ENCODE data around the gene DGAT2. TPM values are rescaled to one million over a fixed set of nuclear protein-coding genes. Genes with fewer than 3 reads are reported as not detected.

DGAT2 gene
- total RNA-seq, 2 experiments from 2014 or later, result 0.65 to 0.86 TPM

DNA sequence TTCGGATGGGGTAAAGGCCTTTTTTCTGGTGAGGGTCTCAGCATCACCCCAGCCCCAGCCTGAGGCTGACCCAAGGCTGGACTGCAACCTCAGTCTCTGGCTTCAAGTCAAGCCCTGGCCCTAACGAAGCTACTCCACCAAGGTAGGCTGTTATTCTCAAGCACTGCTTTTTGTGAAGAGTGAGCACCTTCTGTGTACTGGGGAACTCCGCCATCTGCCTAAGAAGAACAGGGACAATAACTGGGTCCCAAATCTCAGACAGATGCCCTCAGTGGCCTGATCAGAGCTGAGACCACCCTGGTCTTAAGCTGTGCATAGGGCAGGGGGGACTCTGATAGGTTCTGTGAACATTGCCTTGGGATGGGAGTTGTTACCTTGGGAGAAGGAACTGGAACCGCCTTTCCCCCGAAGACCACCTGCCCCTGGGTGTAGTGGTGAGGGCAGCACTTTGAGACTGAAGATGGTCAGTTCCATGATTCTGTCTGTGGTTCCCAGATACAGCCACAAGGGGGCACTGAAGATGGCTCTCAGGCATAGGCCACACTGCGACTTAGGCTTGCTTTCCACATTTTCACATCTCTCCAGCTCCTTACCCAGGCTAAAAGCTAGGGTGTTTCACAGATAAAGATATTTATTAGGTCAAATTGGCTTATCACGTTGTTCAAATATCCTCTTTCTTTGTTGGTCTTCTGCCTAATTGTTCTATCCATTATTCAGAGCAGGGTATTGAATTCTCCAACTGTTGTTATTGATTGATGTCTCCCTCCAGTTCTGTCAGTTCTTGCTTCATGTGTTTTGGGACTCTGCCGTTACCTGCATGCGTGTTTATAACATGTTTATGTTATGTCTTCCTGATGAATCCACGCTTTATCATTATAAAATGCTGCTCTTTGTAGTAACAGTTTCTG is 34.6 kb downstream of the DGAT2 start:
- H3K4me3 Mint-ChIP-seq, result no peak overlapping the region
- no peak overlapping the region for H3K27ac Mint-ChIP-seq
- H3K9me3 Mint-ChIP-seq, result no peaks in the 10 kb centered on the region
- peak; percentile 60 for DNase-seq
- H3K4me1 Mint-ChIP-seq, result peaks cover 9% of the 10 kb centered on the region
- H3K27me3 Mint-ChIP-seq, result peaks cover 3% of the 10 kb centered on the region
- POLR2A ChIA-PET, result interaction anchor here (3.1 kb wide), 1 partner anchor 12 kb away, joined by 12 read pairs; the partner anchor contains the start of gene UVRAG
- ATAC-seq (ENCODE audit: low read depth), result peak; percentile 80
- H3K36me3 Mint-ChIP-seq, result no peaks in the 10 kb centered on the region

DNA sequence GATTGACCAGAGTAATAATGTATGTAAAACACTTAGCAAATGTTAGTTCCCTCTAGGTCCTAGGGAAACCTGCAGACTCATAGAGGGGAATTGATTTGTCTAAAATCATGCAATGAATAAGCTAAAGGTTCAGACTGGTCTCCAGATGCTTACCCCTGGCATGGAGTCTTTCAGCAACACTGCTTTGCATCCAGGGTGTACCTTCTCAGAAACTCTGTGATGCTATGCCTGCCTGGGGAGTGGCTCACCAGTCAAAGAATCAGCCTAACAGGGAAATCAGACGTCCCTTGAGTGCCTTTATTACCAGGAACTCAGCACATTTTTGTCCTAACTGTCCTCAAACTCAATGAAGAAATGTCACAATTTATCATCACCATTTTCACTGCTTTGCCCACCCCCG is 40.5 kb downstream of the DGAT2 start:
- Mint-ChIP-seq H3K4me3 (no peak overlapping the region), H3K27me3 (peaks cover 10% of the 10 kb centered on the region), H3K4me1 (peaks cover 3% of the 10 kb centered on the region), H3K9me3 (no peaks in the 10 kb centered on the region), H3K36me3 (no peaks in the 10 kb centered on the region), H3K27ac (no peak overlapping the region)
- no peak for ATAC-seq (ENCODE audit: low read depth)
- DNase-seq, result no peak
- POLR2A ChIA-PET, result no interaction called here

DNA sequence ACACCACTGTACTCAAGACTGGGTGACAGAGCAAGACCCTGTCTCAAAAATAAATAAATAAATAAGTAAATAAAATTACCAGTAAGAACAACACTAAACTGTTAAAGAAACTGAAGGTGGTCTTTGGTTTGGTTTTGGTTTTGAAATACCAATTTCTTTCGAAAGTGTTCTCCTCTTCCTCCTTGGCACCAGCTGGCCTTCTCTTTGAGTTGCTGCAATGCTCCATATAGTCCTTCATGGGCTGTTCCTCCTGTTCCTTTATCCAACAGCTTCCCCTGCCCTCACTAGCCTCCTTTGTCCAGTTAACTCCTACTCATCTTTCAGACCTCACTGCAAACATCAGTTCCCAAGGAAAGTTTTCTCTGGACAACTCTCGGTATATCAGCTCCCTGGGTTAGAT is 41.4 kb downstream of the DGAT2 start:
- ATAC-seq (ENCODE audit: low read depth) (no peak), DNase-seq (no peak)
- H3K9me3 Mint-ChIP-seq, result no peaks in the 10 kb centered on the region
- no peak overlapping the region for H3K4me3 Mint-ChIP-seq
- POLR2A ChIA-PET, result no interaction called here
- H3K4me1 Mint-ChIP-seq, result peaks cover 5% of the 10 kb centered on the region
- H3K27ac Mint-ChIP-seq, result no peak overlapping the region
- peaks cover 10% of the 10 kb centered on the region for H3K27me3 Mint-ChIP-seq
- no peaks in the 10 kb centered on the region for H3K36me3 Mint-ChIP-seq

DNA sequence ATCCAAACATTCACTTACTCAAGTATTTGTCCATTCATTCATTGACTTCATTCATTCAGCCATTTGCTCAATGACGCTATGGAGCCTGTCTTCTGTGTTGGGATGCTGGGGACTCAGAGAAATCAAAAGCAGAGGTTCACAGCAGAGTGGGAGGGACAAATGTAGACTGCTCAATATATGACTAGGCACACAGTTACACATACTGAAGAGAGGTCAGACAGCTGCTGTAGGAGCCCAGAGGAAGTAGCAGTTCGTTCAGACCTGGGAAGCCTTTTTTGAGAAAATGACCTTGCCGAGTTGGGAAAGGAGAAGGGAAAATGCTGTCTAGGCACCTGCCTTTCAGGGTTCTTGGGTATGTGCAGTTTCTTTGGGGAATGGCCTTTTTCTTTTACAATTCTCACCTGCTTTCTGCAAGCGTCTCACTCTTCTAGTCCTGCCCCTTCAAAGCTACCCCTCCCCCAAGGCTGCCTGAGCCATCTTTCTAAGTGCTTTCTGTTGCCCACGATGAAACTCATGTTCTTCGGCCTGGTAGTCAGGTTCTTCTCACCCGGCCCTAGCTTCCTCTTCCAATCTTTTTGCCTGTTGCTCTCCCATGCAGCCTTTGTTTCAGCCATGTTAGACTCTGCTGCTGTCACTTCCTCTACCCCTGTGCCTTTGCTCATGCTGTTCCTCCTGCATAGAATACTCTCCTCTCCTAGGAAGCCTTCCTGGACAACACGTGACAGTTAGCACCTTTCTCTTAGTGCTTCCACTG is 42.2 kb downstream of the DGAT2 start:
- no peak overlapping the region for H3K4me3 Mint-ChIP-seq
- H3K27me3 Mint-ChIP-seq, result peaks cover 10% of the 10 kb centered on the region
- DNase-seq (no peak), ATAC-seq (ENCODE audit: low read depth) (no peak)
- peaks cover 5% of the 10 kb centered on the region for H3K4me1 Mint-ChIP-seq
- POLR2A ChIA-PET, result no interaction called here
- no peaks in the 10 kb centered on the region for H3K36me3 Mint-ChIP-seq
- no peaks in the 10 kb centered on the region for H3K9me3 Mint-ChIP-seq
- H3K27ac Mint-ChIP-seq, result no peak overlapping the region

DNA sequence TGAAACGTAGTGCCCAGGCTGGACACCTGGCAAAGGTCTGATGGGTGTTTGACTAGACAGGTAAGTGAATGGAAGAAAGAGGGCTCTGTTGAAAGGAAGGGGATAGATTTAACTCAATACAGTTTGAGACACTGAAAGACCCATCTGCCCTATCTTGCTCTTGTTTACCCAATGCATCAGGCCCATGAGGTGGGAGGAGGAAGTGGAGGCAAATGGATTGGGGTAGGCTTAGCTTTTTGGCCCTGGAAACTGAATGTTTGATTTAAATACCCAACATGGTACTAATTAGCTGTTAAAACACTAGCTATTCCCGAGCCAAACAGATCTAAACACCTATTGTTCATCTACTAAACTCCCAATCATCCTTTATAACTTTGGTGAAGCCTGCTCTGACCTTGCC is 42.9 kb downstream of the DGAT2 start:
- Mint-ChIP-seq H3K27me3 (peaks cover 10% of the 10 kb centered on the region), H3K4me3 (no peak overlapping the region), H3K9me3 (no peaks in the 10 kb centered on the region), H3K36me3 (no peaks in the 10 kb centered on the region), H3K27ac (no peak overlapping the region), H3K4me1 (peaks cover 5% of the 10 kb centered on the region)
- POLR2A ChIA-PET, result no interaction called here
- DNase-seq (no peak), ATAC-seq (ENCODE audit: low read depth) (no peak)

DNA sequence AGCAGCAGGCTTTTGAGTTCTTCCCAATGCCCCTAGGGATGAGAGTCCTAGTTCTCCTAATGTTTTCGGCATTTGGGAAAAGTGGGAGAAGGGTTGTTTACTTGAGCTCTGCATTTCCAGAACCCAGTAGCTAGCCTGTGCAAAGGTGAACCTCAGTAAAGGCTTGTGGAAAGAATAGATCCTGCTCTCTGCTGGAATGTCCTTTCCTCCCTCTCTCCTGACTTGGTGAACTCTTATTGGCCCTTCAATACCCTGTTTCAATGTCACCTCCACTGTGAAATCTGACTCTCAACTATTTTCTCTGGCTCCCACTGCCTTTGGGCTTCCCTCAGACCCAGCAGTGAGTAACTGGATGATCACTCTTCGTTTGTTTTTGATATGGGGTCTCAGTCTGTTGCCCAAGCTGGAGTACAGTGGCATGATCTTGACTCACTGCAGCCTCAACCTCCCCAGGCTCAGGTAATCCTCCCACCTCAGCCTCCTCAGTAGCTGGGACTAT is 44.0 kb downstream of the DGAT2 start:
- no peak overlapping the region for H3K27ac Mint-ChIP-seq
- H3K4me1 Mint-ChIP-seq, result peaks cover 5% of the 10 kb centered on the region
- no peaks in the 10 kb centered on the region for H3K9me3 Mint-ChIP-seq
- DNase-seq (no peak), ATAC-seq (ENCODE audit: low read depth) (no peak)
- POLR2A ChIA-PET, result no interaction called here
- H3K27me3 Mint-ChIP-seq, result peaks cover 8% of the 10 kb centered on the region
- H3K36me3 Mint-ChIP-seq, result no peaks in the 10 kb centered on the region
- H3K4me3 Mint-ChIP-seq, result no peak overlapping the region

DNA sequence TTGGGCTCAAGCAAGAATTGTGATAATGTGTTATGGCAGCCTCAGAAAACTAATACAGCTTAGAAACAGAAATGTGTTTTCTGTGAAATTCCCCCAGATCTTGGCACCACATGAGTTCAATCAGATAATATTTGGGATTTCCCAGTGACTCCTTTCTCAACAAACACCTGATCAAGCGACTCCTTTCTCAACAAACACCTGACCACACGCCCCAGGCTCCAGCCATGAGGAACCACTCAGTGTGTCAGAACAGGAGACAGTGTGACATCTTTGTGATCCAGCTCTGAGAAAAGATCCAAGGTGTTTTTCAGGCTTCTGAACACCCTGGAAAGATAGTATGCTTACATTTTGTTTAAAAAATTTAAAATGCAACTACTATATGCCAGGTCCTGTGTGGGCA is 44.5 kb downstream of the DGAT2 start:
- H3K9me3 Mint-ChIP-seq, result no peaks in the 10 kb centered on the region
- H3K27me3 Mint-ChIP-seq, result peaks cover 7% of the 10 kb centered on the region
- H3K4me1 Mint-ChIP-seq, result peaks cover 8% of the 10 kb centered on the region
- DNase-seq, result no peak
- peaks cover 2% of the 10 kb centered on the region for H3K36me3 Mint-ChIP-seq
- no peak for ATAC-seq (ENCODE audit: low read depth)
- H3K27ac Mint-ChIP-seq, result no peak overlapping the region
- H3K4me3 Mint-ChIP-seq, result peak overlapping the region; percentile 93
- POLR2A ChIA-PET, result no interaction called here

DNA sequence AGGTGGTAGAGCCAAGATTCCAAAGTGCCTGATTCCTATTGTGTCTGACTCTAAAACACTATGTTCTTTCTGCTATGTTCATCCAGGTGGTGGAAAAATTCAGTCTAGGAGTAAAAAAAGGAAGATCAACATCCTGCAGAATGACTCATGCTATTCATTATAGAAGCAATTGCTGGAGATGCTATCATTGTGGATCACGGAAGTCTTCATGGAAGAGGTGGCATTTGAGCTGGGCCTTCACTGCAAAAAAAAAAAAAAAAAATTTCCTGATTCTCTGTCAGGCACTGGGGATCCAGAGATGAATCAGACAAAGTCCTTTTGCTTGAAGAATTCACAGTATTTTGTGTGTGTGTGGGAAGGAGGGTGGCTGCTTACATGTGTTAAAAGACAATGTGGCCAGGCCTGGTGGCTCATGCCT is 45.1 kb downstream of the DGAT2 start:
- Mint-ChIP-seq H3K27me3 (peaks cover 7% of the 10 kb centered on the region), H3K9me3 (no peaks in the 10 kb centered on the region), H3K27ac (no peak overlapping the region), H3K36me3 (peaks cover 2% of the 10 kb centered on the region), H3K4me3 (peak overlapping the region; percentile 93), H3K4me1 (peaks cover 8% of the 10 kb centered on the region)
- no peak for ATAC-seq (ENCODE audit: low read depth)
- no peak for DNase-seq
- POLR2A ChIA-PET, result no interaction called here

DNA sequence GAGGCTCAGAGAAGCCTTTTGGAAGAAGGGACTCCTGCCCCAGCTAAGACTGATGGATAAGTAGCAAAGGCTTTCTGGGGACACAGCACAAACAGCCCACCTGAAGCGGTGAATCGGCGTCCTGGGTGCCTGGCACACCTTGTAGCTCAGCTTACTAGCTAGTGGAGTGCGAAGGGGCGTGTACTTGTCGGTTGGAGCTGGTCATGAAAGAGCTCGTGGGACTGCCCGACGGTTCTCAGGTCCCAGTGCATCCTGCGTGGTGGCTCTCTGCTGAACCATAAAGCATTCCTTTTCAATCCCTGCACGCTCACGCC is 45.7 kb downstream of the DGAT2 start:
- Mint-ChIP-seq H3K27me3 (peaks cover 7% of the 10 kb centered on the region), H3K9me3 (no peaks in the 10 kb centered on the region), H3K27ac (peak overlapping the region; percentile 95), H3K4me1 (peaks cover 10% of the 10 kb centered on the region), H3K36me3 (peaks cover 2% of the 10 kb centered on the region), H3K4me3 (peak overlapping the region; percentile 93)
- peak; percentile 33 for ATAC-seq (ENCODE audit: low read depth)
- POLR2A ChIA-PET, result interaction anchor here (0.7 to 2.0 kb wide), 3 partner anchors 9 to 39 kb away, joined by 3 to 12 read pairs (median 6); no protein-coding TSS in a partner anchor
- DNase-seq, result no peak

DNA sequence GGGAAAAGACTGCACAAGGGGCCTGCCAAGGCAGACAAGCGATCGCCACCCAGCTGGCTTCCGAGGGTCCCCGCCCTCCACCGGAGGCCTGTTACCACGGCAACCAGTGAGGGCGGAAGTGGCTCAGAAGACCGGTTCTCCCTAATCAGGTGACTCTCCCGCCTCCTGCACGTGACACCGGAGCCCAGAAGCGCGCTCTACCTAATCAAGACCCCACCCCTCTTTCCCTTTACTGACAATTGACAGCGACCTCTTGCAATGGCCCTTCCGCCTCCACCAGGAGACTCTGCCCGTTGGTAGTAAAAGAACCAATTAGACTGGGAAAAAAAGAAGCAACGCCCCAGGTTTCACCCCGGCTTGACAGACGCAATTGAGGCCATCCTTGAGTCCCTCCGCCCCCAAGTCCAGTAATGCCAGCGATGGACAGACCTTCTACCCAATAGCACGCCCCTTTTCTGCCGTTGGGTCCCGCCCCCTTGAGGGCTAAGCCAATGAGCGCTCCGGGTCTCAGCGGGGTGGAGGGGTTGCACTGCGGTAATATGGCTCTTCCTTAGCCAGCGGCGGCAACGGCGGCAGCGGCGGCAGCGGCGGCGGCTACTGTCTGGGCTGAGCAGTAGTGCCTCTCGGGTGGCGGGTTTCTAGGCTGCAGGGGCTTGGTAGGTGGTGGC is 46.2 kb downstream of the DGAT2 start, which contains the start of gene UVRAG:
UVRAG (plus strand) TSS at position 534 of the 668 bp plus-strand sequence. CDS start 198 bp downstream, outside the sequence.
- peaks cover 7% of the 10 kb centered on the region for H3K27me3 Mint-ChIP-seq
- POLR2A ChIA-PET, result interaction anchor here (0.7 to 2.0 kb wide), 4 partner anchors 9 to 38 kb away, joined by 3 to 12 read pairs (median 6); no protein-coding TSS in a partner anchor
- peak; percentile 89 for ATAC-seq (ENCODE audit: low read depth)
- H3K9me3 Mint-ChIP-seq, result no peaks in the 10 kb centered on the region
- H3K27ac Mint-ChIP-seq, result peak within 1 kb of the TSS; percentile 95
- peak; percentile 95 for DNase-seq
- peaks cover 2% of the 10 kb centered on the region for H3K36me3 Mint-ChIP-seq
- peak within 1 kb of the TSS; percentile 93 for H3K4me3 Mint-ChIP-seq
- H3K4me1 Mint-ChIP-seq, result peaks cover 10% of the 10 kb centered on the region

DNA sequence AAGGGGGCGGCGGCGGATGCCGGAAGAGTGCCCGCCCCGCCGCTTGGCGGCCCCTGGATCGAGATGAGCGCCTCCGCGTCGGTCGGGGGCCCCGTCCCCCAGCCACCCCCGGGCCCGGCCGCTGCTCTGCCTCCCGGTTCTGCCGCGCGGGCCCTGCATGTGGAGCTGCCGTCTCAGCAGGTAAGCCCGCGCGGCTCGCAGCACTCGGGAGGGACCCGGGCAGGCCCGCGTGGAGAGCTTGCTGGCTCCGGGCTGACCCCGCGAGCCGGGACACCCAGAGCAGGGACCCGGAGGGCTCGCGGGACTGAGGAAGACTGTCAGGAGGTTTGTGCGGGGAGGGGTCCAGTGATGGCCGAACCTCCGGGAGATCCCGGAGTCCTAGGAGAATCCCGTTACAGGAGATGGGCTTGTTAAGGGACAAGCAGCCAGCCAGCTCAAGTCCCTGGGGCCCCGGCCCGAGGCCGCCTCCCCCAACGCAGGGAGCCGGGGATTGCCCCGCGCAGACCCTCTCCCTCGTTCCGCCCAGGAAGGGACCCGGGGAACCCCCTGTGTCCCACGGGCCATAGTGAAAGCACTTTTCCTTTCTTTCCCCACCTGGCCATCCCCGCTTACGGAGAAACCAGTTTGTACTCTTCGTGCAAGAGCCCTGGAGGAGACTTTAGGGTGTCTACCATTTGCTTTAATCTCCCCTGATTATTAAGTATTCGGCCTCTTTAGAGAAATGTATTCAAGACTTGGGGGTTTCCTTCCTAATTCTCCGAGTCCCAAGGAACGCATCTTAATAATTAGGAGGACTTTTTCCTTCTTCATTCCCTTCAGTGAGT is 47.0 kb downstream of the DGAT2 start:
- no peak for ATAC-seq (ENCODE audit: low read depth)
- Mint-ChIP-seq H3K27ac (peak overlapping the region; percentile 95), H3K4me1 (peaks cover 10% of the 10 kb centered on the region), H3K27me3 (peaks cover 3% of the 10 kb centered on the region), H3K4me3 (peak overlapping the region; percentile 93), H3K36me3 (peaks cover 2% of the 10 kb centered on the region), H3K9me3 (no peaks in the 10 kb centered on the region)
- POLR2A ChIA-PET, result interaction anchor here (1.0 to 2.0 kb wide), 2 partner anchors 9 to 14 kb away, joined by 6 to 12 read pairs; no protein-coding TSS in a partner anchor
- no peak for DNase-seq

DNA sequence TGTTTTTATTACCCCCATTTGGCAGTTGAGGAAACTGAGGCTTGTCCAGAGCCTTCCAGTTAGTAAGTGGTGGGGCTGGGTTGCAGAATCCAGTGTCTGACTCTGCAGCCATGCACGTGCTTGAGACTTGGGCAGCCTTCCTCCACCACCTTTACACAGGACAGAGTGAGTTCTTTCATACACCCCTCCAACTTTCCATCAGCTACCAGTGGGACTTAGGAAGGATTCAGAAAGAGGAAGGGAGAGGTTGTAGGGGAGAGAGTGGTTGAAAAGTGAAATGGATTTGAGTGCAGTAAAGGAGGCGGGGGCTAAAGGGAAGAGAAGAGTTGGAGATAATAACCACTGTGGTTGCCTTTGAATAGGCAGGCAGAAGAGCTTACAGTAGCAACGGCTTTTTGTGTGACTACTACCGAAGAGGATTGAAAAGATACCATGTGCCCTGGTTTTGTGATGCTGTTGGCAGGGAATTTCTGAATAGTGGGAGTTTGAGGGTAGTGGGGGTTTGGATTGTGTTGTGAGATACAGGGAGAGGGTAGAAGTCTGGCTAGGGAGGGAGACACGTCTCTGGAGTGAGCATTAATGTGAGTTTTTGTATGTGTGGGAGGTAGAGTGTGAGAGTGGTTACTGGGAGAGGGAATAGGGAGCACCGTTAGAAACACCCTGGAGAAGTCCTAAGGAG is 48.1 kb downstream of the DGAT2 start:
- no peak for ATAC-seq (ENCODE audit: low read depth)
- peaks cover 7% of the 10 kb centered on the region for H3K36me3 Mint-ChIP-seq
- peaks cover 15% of the 10 kb centered on the region for H3K4me1 Mint-ChIP-seq
- no peaks in the 10 kb centered on the region for H3K9me3 Mint-ChIP-seq
- POLR2A ChIA-PET, result interaction anchor here (0.5 to 1.1 kb wide), 2 partner anchors 14 to 27 kb away, joined by 3 to 4 read pairs; no protein-coding TSS in a partner anchor
- no peak overlapping the region for H3K27ac Mint-ChIP-seq
- H3K4me3 Mint-ChIP-seq, result no peak overlapping the region
- no peak for DNase-seq
- H3K27me3 Mint-ChIP-seq, result peaks cover 3% of the 10 kb centered on the region

All from activated naive CD8-positive, alpha-beta T cell treated with anti-CD3 and anti-CD28 coated beads, Interleukin-2, amount 10 ng/mL, durations not matched to agents 7 days and 5 days (primary cell).